Measurements from ENCODE around the gene UQCR10. TPM values are rescaled to one million over a fixed set of nuclear protein-coding genes. Genes with fewer than 3 reads are reported as not detected.

Gene UQCR10
- total and polyA plus RNA-seq, 9 of the 15 experiments (the other 6 are each of a cell fraction or from before 2014, with no cell fraction given): 128 to 903 (median 163) TPM

- H3K27ac ChIP-seq (ENCODE audit: extremely low read depth, low read depth, low read length): no peak overlapping the region
- FAIRE-seq: no peak
- no peaks in the 10 kb centered on the region for H3K9me1 ChIP-seq (ENCODE audit: control insufficient read depth, insufficient read depth, low read length)
- no peaks in the 10 kb centered on the region for H3K79me2 ChIP-seq (ENCODE audit: control insufficient read depth, insufficient read depth, low read length)
- in situ Hi-C loops (cut with MboI): loop anchor here (10.0 kb wide), 1 partner anchor 185 kb away; no protein-coding TSS in a partner anchor
- peaks cover 64% of the 10 kb centered on the region; the same call in 2 of the 3 replicates for H3K36me3 ChIP-seq (ENCODE audit: control insufficient read depth, insufficient read depth, low read length)
- ChIA-PET CTCF (ENCODE audit: low intra/inter-chr PET ratio) (no interaction called here), POLR2A (no interaction called here)
- H3K4me3 ChIP-seq: no peak overlapping the region
- no peak overlapping the region for H2AFZ ChIP-seq (ENCODE audit: low read depth, low read length)
- no peak for DNase-seq (ENCODE audit: extremely low read depth in 1 of 4, low spot score in 3 of 4)
- peaks cover 4 to 12% of the 10 kb centered on the region in 2 experiments; a peak in 3 of 5 replicates for H3K4me1 ChIP-seq (replicated peaks in 1 of 2; ENCODE audit: control insufficient read depth in 2 of 2, insufficient read depth in 2 of 2, low read length in 2 of 2)
- no TSS peak for BruUV-seq (replicated peaks)
- 50% methylated on average over 2 of the region's 2 CpGs for WGBS (ENCODE audit: insufficient coverage, low coverage, missing lambda C conversion rate)
- H3K9me3 ChIP-seq (replicated peaks; ENCODE audit: control insufficient read depth, insufficient read depth, low read depth, low read length): no peaks in the 10 kb centered on the region
- H3K9ac ChIP-seq (ENCODE audit: insufficient read depth in 1 of 2, low read depth in 2 of 2, low read length in 2 of 2): no peak overlapping the region
- H3K27me3 ChIP-seq (ENCODE audit: control insufficient read depth in 2 of 2, insufficient read depth in 2 of 2, low read length in 2 of 2): no peaks in the 10 kb centered on the region
- ATAC-seq: no peak
- intact Hi-C loops (cut with micrococcal nuclease): no loop called here
- peaks cover 9% of the 10 kb centered on the region; the same call in 1 of the 2 replicates for H4K20me1 ChIP-seq (replicated peaks; ENCODE audit: control insufficient read depth, insufficient read depth, low read length)
- H3K4me2 ChIP-seq (ENCODE audit: insufficient read depth, low read length): no peak overlapping the region
- TF ChIP-seq MAFF (IDR thresholded peaks at IDR 0.05; ENCODE audit: low read length) (no peak), CBFA2T3 (IDR thresholded peaks at IDR 0.05) (no peak), CC2D1A (IDR thresholded peaks at IDR 0.05) (no peak), ZNF253 (CRISPR knock-in tag; conservative IDR thresholded peaks at IDR 0.05) (no peak), HNRNPL (IDR thresholded peaks at IDR 0.05; ENCODE audit: low read depth, low read length) (no peak), SMARCB1 (IDR thresholded peaks at IDR 0.05; ENCODE audit: insufficient read length, low read depth) (no peak), CHAMP1 (IDR thresholded peaks at IDR 0.05) (no peak), RAD21 (CRISPR knock-in tag; conservative IDR thresholded peaks at IDR 0.05 in 1 of 2, IDR thresholded peaks at IDR 0.05 in 1 of 2) (no peak), ATF6 (CRISPR knock-in tag; IDR thresholded peaks at IDR 0.05) (no peak), ZBTB2 (IDR thresholded peaks at IDR 0.05) (no peak), PYGO2 (tag; IDR thresholded peaks at IDR 0.05) (no peak), HNRNPUL1 (IDR thresholded peaks at IDR 0.05; ENCODE audit: low read length) (no peak), ZNF436 (CRISPR knock-in tag; IDR thresholded peaks at IDR 0.05) (no peak), PTTG1 (tag; IDR thresholded peaks at IDR 0.05; ENCODE audit: low read depth) (no peak), JUNB (CRISPR knock-in tag; conservative IDR thresholded peaks at IDR 0.05) (no peak), SIX5 (IDR thresholded peaks at IDR 0.05; ENCODE audit: borderline replicate concordance in 1 of 2, insufficient read depth in 1 of 2, low read depth in 1 of 2, low read length in 2 of 2) (no peak)
These were observed 52.3 kb downstream of the UQCR10 start for GRCh38 chr22:29819501-29819900.
